Panc1 (cell line): ENCODE measurements around the gene ROBO2. TPM values are rescaled to one million over a fixed set of nuclear protein-coding genes. Genes with fewer than 3 reads are reported as not detected.
"Not testable (repeated sequence)": the region's sequence is repeated elsewhere in the genome, so short reads cannot be mapped to it uniquely, and the experiment has no call there.

Source experiments
- ATAC-seq: fragments of 200-7000 bp; cut with Tn5 transposase; 2 replicates; pipeline ENCODE4 v1.9.1; 2020; ENCODE audit warnings: mild to moderate bottlenecking, moderate library complexity
- BruUV-seq: library from RNA; stranded (reverse); fragments of 400-500 nt; replicated peaks from 2 replicates; lab custom pipeline; 2021; lab: Mats Ljungman, UMichigan
- CTCF ChIA-PET: fragments of 300-600 bp; sonication (Branson Sonifier 250); formaldehyde crosslinking; loops from one replicate; lab custom pipeline; 2022; ENCODE audit warnings: antibody characterized with exemption; lab: Charles Lee
- POLR2A ChIA-PET: fragments of 300-600 bp; sonication (Branson Sonifier 250); formaldehyde crosslinking; loops from one replicate; lab custom pipeline; 2022; ENCODE audit warnings: antibody characterized with exemption; lab: Charles Lee
- DNase-seq: peaks from one replicate; pipeline ENCODE4 v3.0.0-alpha.2; 2010; ENCODE audit warnings: low read depth, low spot score
- H3K27ac ChIP-seq: 2 replicates; pipeline ENCODE4 v1.5.1; 2011; ENCODE audit warnings: mild to moderate bottlenecking, low read length, inconsistent platforms
- H3K27me3 ChIP-seq: fragments of 200-500 bp; sonication (Bioruptor generic); 2 replicates; pipeline ENCODE4 v1.6.0; 2014; ENCODE audit warnings: low read length, inconsistent platforms; ENCODE audit not compliant: control insufficient read depth, insufficient read depth
- H3K36me3 ChIP-seq: fragments of 200-500 bp; sonication (Bioruptor generic); 2 replicates; pipeline ENCODE4 v1.5.1; 2014; ENCODE audit warnings: inconsistent platforms, mild to moderate bottlenecking, low read length, moderate library complexity; ENCODE audit not compliant: control insufficient read depth, insufficient read depth
- H3K4me1 ChIP-seq: 2 replicates; pipeline ENCODE4 v1.5.1; 2011; ENCODE audit warnings: inconsistent platforms, mild to moderate bottlenecking, low read length, moderate library complexity; ENCODE audit not compliant: control insufficient read depth, insufficient read depth
- H3K4me3 ChIP-seq, 2 experiments: 2 replicates each; pipeline ENCODE4 v1.5.1; 2011 to 2012; ENCODE audit warnings: low read depth in 2 of 2, low read length in 2 of 2, mild to moderate bottlenecking in 2 of 2, inconsistent platforms in 1 of 2, moderate library complexity in 1 of 2
- H3K9me3 ChIP-seq: fragments of 200-500 bp; sonication (Bioruptor generic); 2 replicates; pipeline ENCODE4 v1.5.1; 2014; ENCODE audit warnings: low read depth, mild to moderate bottlenecking, inconsistent platforms, low read length, moderate library complexity; ENCODE audit not compliant: control insufficient read depth, insufficient read depth
- CTCF ChIP-seq: fragments of 450-650 bp; IDR thresholded peaks from 2 replicates; pipeline ENCODE4 v1.5.1; 2017; ENCODE audit warnings: mild to moderate bottlenecking
- POLR2AphosphoS5 ChIP-seq: IDR thresholded peaks from 2 replicates; pipeline ENCODE4 v1.6.1; 2012; ENCODE audit warnings: mild to moderate bottlenecking, low read depth, low read length, moderate library complexity
- REST ChIP-seq, 2 experiments: IDR thresholded peaks; 2 replicates each; pipeline ENCODE4 v1.6.1; 2011 to 2012; ENCODE audit warnings: low read depth in 2 of 2, control low read depth in 1 of 2, low read length in 1 of 2, mild to moderate bottlenecking in 1 of 2, moderate library complexity in 1 of 2; ENCODE audit not compliant: insufficient read depth in 1 of 2
- SIN3A ChIP-seq: IDR thresholded peaks from 2 replicates; pipeline ENCODE4 v1.6.1; 2012; ENCODE audit warnings: low read depth, mild to moderate bottlenecking, low read length, moderate library complexity, borderline replicate concordance; ENCODE audit not compliant: insufficient read depth
- TCF7L2 ChIP-seq: IDR thresholded peaks from 2 replicates; pipeline ENCODE4 v1.6.1; 2011; ENCODE audit warnings: mild to moderate bottlenecking, low read depth, low read length, inconsistent platforms
- in situ Hi-C: cut with HindIII; loops from 2 replicates; pipeline ENCODE4 v1.10.0; 2016; ENCODE audit warnings: low sequenced_read_pairs, low pct_unique_long_range_greater_than_20kb
- intact Hi-C: fragments of 100-400 bp; cut with micrococcal nuclease; formaldehyde crosslinking; loops from one replicate; pipeline ENCODE4 v1.10.0; 2022; ENCODE audit not compliant: unreplicated experiment
- total RNA-seq: library from RNA; stranded (reverse); gene quantifications from one replicate; pipeline ENCODE4 v1.2.1, GENCODE V29; 2021; ENCODE audit not compliant: unreplicated experiment

ROBO2 gene
- total RNA-seq, 1 experiment from 2014 or later: 1.3 TPM

GRCh38 chr3:77404871-77405270 lies 365.0 kb downstream of the ROBO2 start:
- no peaks in the 10 kb centered on the region for H3K9me3 ChIP-seq
- ATAC-seq (no peak), DNase-seq (no peak)
- no peak for TF ChIP-seq SIN3A
- TF ChIP-seq POLR2AphosphoS5: no peak
- no peaks in the 10 kb centered on the region for H3K4me1 ChIP-seq
- no peak overlapping the region for H3K4me3 ChIP-seq
- intact Hi-C loops: no loop called here
- H3K36me3 ChIP-seq: no peaks in the 10 kb centered on the region
- no peak overlapping the region for H3K27ac ChIP-seq
- in situ Hi-C loops: no loop called here
- CTCF ChIA-PET: no interaction called here
- no TSS peak for BruUV-seq
- POLR2A ChIA-PET: no interaction called here
- H3K27me3 ChIP-seq: no peaks in the 10 kb centered on the region

- Histone ChIP-seq H3K27me3 (no peaks in the 10 kb centered on the region), H3K9me3 (no peaks in the 10 kb centered on the region), H3K36me3 (no peaks in the 10 kb centered on the region), H3K4me3 (no peak overlapping the region), H3K4me1 (no peaks in the 10 kb centered on the region), H3K27ac (no peak overlapping the region)
- POLR2A ChIA-PET: no interaction called here
- no TSS peak for BruUV-seq
- DNase-seq (no peak), ATAC-seq (no peak)
- in situ Hi-C loops: no loop called here
- CTCF ChIA-PET: no interaction called here
- intact Hi-C loops: no loop called here
- TF ChIP-seq REST (IDR thresholded peaks at IDR 0.05; ENCODE audit: insufficient read depth in 1 of 2, low read depth in 2 of 2, low read length in 1 of 2): no peak
- no peak for TF ChIP-seq POLR2AphosphoS5
- TF ChIP-seq TCF7L2: no peak
- no peak for TF ChIP-seq CTCF
- no peak for TF ChIP-seq SIN3A
Measured at GRCh38 chr3:77407441-77407840, 367.5 kb downstream of the ROBO2 start.

- ATAC-seq, BruUV-seq, H3K36me3 ChIP-seq, H3K4me3 ChIP-seq, H3K27me3 ChIP-seq, POLR2A ChIA-PET, CTCF ChIA-PET, in situ Hi-C loops, intact Hi-C loops, H3K9me3 ChIP-seq, H3K27ac ChIP-seq, H3K4me1 ChIP-seq, DNase-seq: not testable (repeated sequence)
Measured at GRCh38 chr3:77410334-77410733, 370.4 kb downstream of the ROBO2 start.
